H1 (cell line): ENCODE data around the gene ZNF609. TPM values are rescaled to one million over a fixed set of nuclear protein-coding genes. Genes with fewer than 3 reads are reported as not detected.

Experiments
- CTCF ChIA-PET: fragments of 300-600 bp; sonication (Branson Sonifier 250); formaldehyde crosslinking; loops from one replicate; lab custom pipeline; 2021; ENCODE audit not compliant: partially characterized antibody; lab: Charles Lee
- POLR2A ChIA-PET: fragments of 300-600 bp; sonication (Branson Sonifier 250); formaldehyde crosslinking; loops from one replicate; lab custom pipeline; 2021; ENCODE audit warnings: inconsistent platforms; ENCODE audit not compliant: partially characterized antibody; lab: Charles Lee
- DNase-seq, 2 experiments: peaks; one replicate each; pipeline versions ENCODE4 v3.0.0 to v3.0.0-alpha.2; 2010 to 2022; ENCODE audit warnings: low spot score in 2 of 2, low read depth in 1 of 2, mixed read lengths in 1 of 2
- FAIRE-seq: peaks from 2 replicates; lab custom pipeline; 2011; peaks lifted over from hg19 to GRCh38; lab: Jason Lieb, UNC
- H2AFZ ChIP-seq: 2 replicates; pipeline ENCODE4 v1.8.1; 2012; ENCODE audit warnings: low read length, inconsistent platforms
- H2AK5ac ChIP-seq: 2 replicates; pipeline ENCODE4 v1.6.1; 2013; ENCODE audit warnings: low read depth, low read length
- H2BK120ac ChIP-seq: replicated peaks from 2 replicates; pipeline ENCODE3; 2013; ENCODE audit warnings: low read depth, low read length, inconsistent platforms
- H2BK12ac ChIP-seq: 2 replicates; pipeline ENCODE4 v1.6.1; 2013; ENCODE audit warnings: low read depth, low read length
- H2BK15ac ChIP-seq: 2 replicates; pipeline ENCODE4 v1.6.1; 2013; ENCODE audit warnings: low read length
- H2BK20ac ChIP-seq: 2 replicates; pipeline ENCODE4 v1.6.1; 2013; ENCODE audit warnings: low read length
- H2BK5ac ChIP-seq: 2 replicates; pipeline ENCODE4 v1.6.1; 2013; ENCODE audit warnings: low read depth, low read length
- H3K14ac ChIP-seq: 2 replicates; pipeline ENCODE4 v1.6.1; 2013; ENCODE audit warnings: inconsistent platforms; ENCODE audit not compliant: insufficient read length
- H3K18ac ChIP-seq: 2 replicates; pipeline ENCODE4 v1.6.1; 2013; ENCODE audit warnings: low read length; ENCODE audit errors: extremely low read depth
- H3K23ac ChIP-seq: 2 replicates; pipeline ENCODE4 v1.6.1; 2013; ENCODE audit warnings: inconsistent platforms; ENCODE audit not compliant: insufficient read length
- H3K23me2 ChIP-seq: 2 replicates; pipeline ENCODE4 v1.6.1; 2013; ENCODE audit warnings: low read depth, low read length
- H3K27ac ChIP-seq: 2 replicates; pipeline ENCODE4 v1.6.1; 2011; ENCODE audit warnings: low read depth, low read length, inconsistent platforms
- H3K27me3 ChIP-seq, 4 experiments: replicated peaks in 1 of 4; 1 replicate in 1 of 4; 2 replicates in 3 of 4; pipeline versions ENCODE4 v1.6.1 to v1.8.1; 2011 to 2013; ENCODE audit warnings: low read length in 3 of 4, mild to moderate bottlenecking in 3 of 4, inconsistent platforms in 2 of 4, mixed read lengths in 2 of 4, moderate library complexity in 1 of 4; ENCODE audit not compliant: control insufficient read depth in 3 of 4, insufficient read depth in 3 of 4; ENCODE audit errors: extremely low read depth in 1 of 4
- H3K36me3 ChIP-seq, 4 experiments: 2 replicates each; pipeline versions ENCODE4 v1.6.1 to v1.8.1; 2011 to 2013; ENCODE audit warnings: mild to moderate bottlenecking in 4 of 4, low read length in 3 of 4, moderate library complexity in 2 of 4, control low read depth in 1 of 4, inconsistent platforms in 1 of 4; ENCODE audit not compliant: insufficient read depth in 4 of 4, control insufficient read depth in 2 of 4
- H3K4ac ChIP-seq: replicated peaks from 2 replicates; pipeline ENCODE3; 2013; ENCODE audit warnings: low read length, low read depth, mixed read lengths, inconsistent platforms; ENCODE audit not compliant: insufficient read length
- H3K4me1 ChIP-seq, 4 experiments: replicated peaks in 1 of 4; 1 replicate in 1 of 4; 2 replicates in 3 of 4; pipeline versions ENCODE4 v1.6.1 to v1.8.1; 2011 to 2013; ENCODE audit warnings: low read length in 3 of 4, inconsistent platforms in 2 of 4, mixed read lengths in 1 of 4; ENCODE audit not compliant: insufficient read depth in 4 of 4, control insufficient read depth in 3 of 4
- H3K4me2 ChIP-seq, 2 experiments: 2 replicates each; pipeline versions ENCODE4 v1.6.1 to v1.8.1; 2011 to 2013; ENCODE audit warnings: low read depth in 2 of 2, low read length in 2 of 2, control low read depth in 1 of 2, inconsistent platforms in 1 of 2, mild to moderate bottlenecking in 1 of 2; ENCODE audit not compliant: insufficient read depth in 1 of 2
- H3K4me3 ChIP-seq, 4 experiments: fragments of 200-600, 300-600 bp in 1 of 4; sonication (generic), shearing (Covaris generic), sonication (Bioruptor Twin) in 1 of 4; 2 replicates each; pipeline versions ENCODE4 v1.5.1 to v1.8.1; 2011 to 2016; ENCODE audit warnings: low read length in 4 of 4, low read depth in 3 of 4, control low read depth in 2 of 4, inconsistent platforms in 2 of 4, mild to moderate bottlenecking in 2 of 4, mixed read lengths in 1 of 4, moderate library complexity in 1 of 4; ENCODE audit not compliant: insufficient read depth in 2 of 4; ENCODE audit errors: extremely low read depth in 1 of 4
- H3K56ac ChIP-seq: replicated peaks from 2 replicates; pipeline ENCODE3; 2013; ENCODE audit warnings: low read depth, mild to moderate bottlenecking, mixed read lengths, low read length, inconsistent platforms; ENCODE audit not compliant: insufficient read length
- H3K79me1 ChIP-seq: 2 replicates; pipeline ENCODE4 v1.6.1; 2013; ENCODE audit warnings: low read depth, low read length, control low read depth
- H3K79me2 ChIP-seq, 2 experiments: 2 replicates each; pipeline versions ENCODE4 v1.6.1 to v1.8.1; 2012 to 2013; ENCODE audit warnings: low read length in 2 of 2, mild to moderate bottlenecking in 2 of 2, inconsistent platforms in 1 of 2; ENCODE audit not compliant: insufficient read depth in 2 of 2, control insufficient read depth in 1 of 2
- H3K9ac ChIP-seq, 4 experiments: replicated peaks in 1 of 4; 1 replicate in 1 of 4; 2 replicates in 3 of 4; pipeline versions ENCODE4 v1.6.1 to v1.8.1; 2011 to 2013; ENCODE audit warnings: low read depth in 3 of 4, low read length in 3 of 4, control low read depth in 2 of 4, mild to moderate bottlenecking in 2 of 4, moderate library complexity in 2 of 4, inconsistent platforms in 1 of 4; ENCODE audit errors: extremely low read depth in 1 of 4
- H3K9me3 ChIP-seq, 2 experiments: 2 replicates each; pipeline versions ENCODE4 v1.6.1 to v1.8.1; 2012 to 2013; ENCODE audit warnings: mild to moderate bottlenecking in 2 of 2, moderate library complexity in 2 of 2, control low read depth in 1 of 2, inconsistent platforms in 1 of 2, low read depth in 1 of 2, low read length in 1 of 2, mixed read lengths in 1 of 2; ENCODE audit not compliant: insufficient read depth in 2 of 2
- H4K20me1 ChIP-seq, 2 experiments: replicated peaks in 1 of 2; 2 replicates each; pipeline versions ENCODE3 to v1.8.1; 2011 to 2013; ENCODE audit warnings: inconsistent platforms in 2 of 2, low read length in 2 of 2, mild to moderate bottlenecking in 1 of 2; ENCODE audit not compliant: insufficient read depth in 2 of 2, control insufficient read depth in 1 of 2
- H4K5ac ChIP-seq: 2 replicates; pipeline ENCODE4 v1.6.1; 2013; ENCODE audit warnings: low read length, low read depth, mixed read lengths, inconsistent platforms; ENCODE audit not compliant: insufficient read length
- H4K8ac ChIP-seq: 2 replicates; pipeline ENCODE4 v1.8.0; 2013; ENCODE audit warnings: mild to moderate bottlenecking, moderate library complexity, low read length, inconsistent platforms; ENCODE audit not compliant: insufficient read depth; ENCODE audit errors: extremely low read depth
- H4K91ac ChIP-seq: replicated peaks from 2 replicates; pipeline ENCODE3; 2013; ENCODE audit warnings: low read length, mixed read lengths, inconsistent platforms; ENCODE audit not compliant: insufficient read length
- MAX ChIP-seq: IDR thresholded peaks from 2 replicates; pipeline ENCODE4 v1.6.1; 2012; ENCODE audit warnings: inconsistent platforms
- POLR2AphosphoS5 ChIP-seq: IDR thresholded peaks from 2 replicates; pipeline ENCODE4 v1.6.1; 2011; ENCODE audit warnings: low read depth, low read length
- SIN3A ChIP-seq, 2 experiments: IDR thresholded peaks in 1 of 2; conservative IDR thresholded peaks in 1 of 2; 2 replicates each; pipeline ENCODE4 v1.6.1; 2011 to 2012; ENCODE audit warnings: low read length in 2 of 2, improper control_type of control experiment in 1 of 2, low read depth in 1 of 2, mild to moderate bottlenecking in 1 of 2
- WGBS, 2 experiments: shearing (Covaris generic) in 1 of 2; methylation state at CpG; one replicate each; pipeline versions ENCODE4 v1.1.6 to v1.1.7; 2013 to 2015; ENCODE audit warnings: low lambda C conversion rate in 2 of 2, mixed read lengths in 2 of 2, inconsistent platforms in 1 of 2, low coverage in 1 of 2, missing lambda C conversion rate in 1 of 2; ENCODE audit not compliant: insufficient replicate concordance in 2 of 2, insufficient coverage in 1 of 2, insufficient read length in 1 of 2; ENCODE audit errors: extremely low coverage in 1 of 2, missing lambda C conversion rate in 1 of 2; 5-methylcytosine and 5-hydroxymethylcytosine counted together
- polyA plus RNA-seq, 7 experiments: library from polyadenylated mRNA; depleted of rRNA in 3 of 7; stranded (reverse) in 5 of 7; unstranded in 2 of 7; fragments of >200 nt in 5 of 7; fragments of 200-250 nt in 2 of 7; gene quantifications; 1 replicate in 5 of 7; 2 replicates in 1 of 7; 4 replicates in 1 of 7; pipeline versions ENCODE4 v1.2.1 to v1.2.3, GENCODE V29; 2011 to 2013; ENCODE audit warnings: missing spikeins in 2 of 7, mixed read lengths in 2 of 7
- total RNA-seq: library from RNA; stranded (reverse); fragmentation: NEBNext Ultra II Directional; extraction: Animal tissue kit (Norgen Biotek cat#: 25700); gene quantifications from 2 replicates; pipeline ENCODE4 v1.2.1, GENCODE V29; 2021

ZNF609 gene
- total and polyA plus RNA-seq, 2 of the 8 experiments (the other 6 are each of a cell fraction or from before 2014, with no cell fraction given), result 15.5 to 47.8 TPM

- peak overlapping the region; percentile 5 for H4K91ac ChIP-seq
Measured at GRCh38 chr15:64703632-64703959, 243.2 kb downstream of the ZNF609 start.

More at GRCh38 chr15:64703632-64703959, 243.2 kb downstream of the ZNF609 start:
- Histone ChIP-seq H3K79me2 (peaks cover 14 to 39% of the 10 kb centered on the region in 2 experiments), H2BK15ac (no peak overlapping the region), H2BK5ac (peak overlapping the region; percentile 71), H3K4me1 (peaks cover 11 to 22% (median 15%) of the 10 kb centered on the region in 4 experiments), H4K20me1 (peaks cover 5 to 6% of the 10 kb centered on the region in 2 experiments), H3K9me3 (no peaks in the 10 kb centered on the region)
- CTCF ChIA-PET, result interaction anchor here (5.0 kb wide), 1 partner anchor 13 kb away, joined by 24 read pairs; no protein-coding TSS in a partner anchor
- no peak for TF ChIP-seq SIN3A (conservative IDR thresholded peaks at IDR 0.05 in 1 of 2, IDR thresholded peaks at IDR 0.05 in 1 of 2; ENCODE audit: low read depth in 1 of 2, low read length in 2 of 2)
- TF ChIP-seq MAX, result no peak
- no peak for TF ChIP-seq POLR2AphosphoS5
- TF ChIP-seq, all 59 proteins: peak for 0
- Histone ChIP-seq H2AK5ac (peak overlapping the region; percentile 58; the same call in 1 of the 2 replicates), H3K14ac (no peak overlapping the region), H2AFZ (no peak overlapping the region), H3K9ac (peak overlapping the region in 3 of 4 experiments; percentile 1 to 59 (median 56); a peak in 6 of 7 replicates), H4K5ac (peak overlapping the region; percentile 52), H3K4me2 (peak overlapping the region; percentile 64 to 93), H2BK120ac (no peak overlapping the region), H3K4me3 (peak overlapping the region; percentile 18 to 88 (median 37)), H3K27ac (peak overlapping the region; percentile 82), H3K36me3 (peaks cover 0 to 11% (median 0%) of the 10 kb centered on the region in 4 experiments; a peak in 2 of 8 replicates), H3K18ac (peak overlapping the region; percentile 89; the same call in 1 of the 2 replicates), H3K23me2 (peaks cover 26% of the 10 kb centered on the region), H3K56ac (no peak overlapping the region), H3K27me3 (no peaks in the 10 kb centered on the region), H3K4ac (peak overlapping the region; percentile 4), H3K79me1 (no peaks in the 10 kb centered on the region; the same call in 1 of the 2 replicates), H2BK20ac (no peak overlapping the region), H4K8ac (no peak overlapping the region), H3K23ac (no peak overlapping the region), H2BK12ac (peak overlapping the region; percentile 46; the same call in 1 of the 2 replicates)
- DNase-seq (no peak), FAIRE-seq (peak; percentile 36)
- WGBS, 2 experiments, result 85% methylated on average over 7 of the region's 7 CpGs; no CpG with 5 or more reads in 1 of the 2 experiments
- POLR2A ChIA-PET, result interaction anchor here (0.6 to 59.2 kb wide), 8 partner anchors 9 to 357 kb away, joined by 3 to 1192 read pairs (median 6); no protein-coding TSS in a partner anchor
